HEK293 (cell line): ENCODE data around the gene SPTBN1.

ENCODE experiments used
- CTCF ChIA-PET: fragments of 350-600 bp; formaldehyde crosslinking; extraction: SDS; loops from one replicate; lab custom pipeline; 2021; ENCODE audit warnings: antibody characterized with exemption; lab: Yijun Ruan, JAX
- POLR2A ChIA-PET: fragments of 300-600 bp; formaldehyde crosslinking; extraction: SDS; loops from one replicate; lab custom pipeline; 2020; ENCODE audit warnings: antibody characterized with exemption, inconsistent platforms; lab: Yijun Ruan, JAX
- H3K27ac ChIP-seq: fragments of 200-500 bp; sonication (Bioruptor generic); 2 replicates; pipeline ENCODE4 v1.5.1; 2014; ENCODE audit warnings: low read depth, low read length, control low read depth, inconsistent platforms; ENCODE audit errors: extremely low read depth
- H3K36me3 ChIP-seq, 2 experiments: fragments of 200-500 bp in 1 of 2; sonication (Bioruptor generic) in 1 of 2; 1 replicate in 1 of 2; 2 replicates in 1 of 2; pipeline ENCODE4 v1.5.1; 2014 to 2017; ENCODE audit warnings: inconsistent platforms in 2 of 2, low read length in 2 of 2; ENCODE audit not compliant: control insufficient read depth in 2 of 2, insufficient read depth in 1 of 2
- H3K4me1 ChIP-seq: fragments of 200-500 bp; sonication (Bioruptor generic); 2 replicates; pipeline ENCODE4 v1.5.1; 2014; ENCODE audit warnings: mild to moderate bottlenecking, low read length, inconsistent platforms; ENCODE audit not compliant: control insufficient read depth, insufficient read depth
- H3K4me3 ChIP-seq: 2 replicates; pipeline ENCODE4 v1.5.1; 2011; ENCODE audit warnings: low read depth, mild to moderate bottlenecking, control low read depth, low read length, moderate library complexity
- H3K9me3 ChIP-seq: fragments of 200-500 bp; sonication (Bioruptor generic); 2 replicates; pipeline ENCODE4 v1.5.1; 2014; ENCODE audit warnings: low read depth, low read length, inconsistent platforms; ENCODE audit not compliant: control insufficient read depth, insufficient read depth
- BCL11B ChIP-seq: fragments of 450-650 bp; formaldehyde crosslinking; IDR thresholded peaks from 2 replicates; pipeline ENCODE4 v1.5.1; 2016; ENCODE audit warnings: low read depth, missing biosample characterization, missing genetic modification characterization
- ZBTB17 ChIP-seq: fragments of 450-650 bp; formaldehyde crosslinking; IDR thresholded peaks from 2 replicates; pipeline ENCODE4 v1.5.1; 2016; ENCODE audit warnings: missing biosample characterization, missing genetic modification characterization
- ZBTB7A ChIP-seq: fragments of 450-650 bp; formaldehyde crosslinking; IDR thresholded peaks from 2 replicates; pipeline ENCODE4 v1.5.1; 2016; ENCODE audit warnings: low read depth, missing biosample characterization, missing genetic modification characterization
- ZFP37 ChIP-seq: fragments of 450-650 bp; formaldehyde crosslinking; IDR thresholded peaks from 2 replicates; pipeline ENCODE4 v1.5.1; 2016; ENCODE audit warnings: missing biosample characterization, missing genetic modification characterization
- ZFP69B ChIP-seq: fragments of 450-650 bp; formaldehyde crosslinking; IDR thresholded peaks from 2 replicates; pipeline ENCODE4 v1.5.1; 2016; ENCODE audit warnings: missing biosample characterization, missing genetic modification characterization
- ZNF132 ChIP-seq: fragments of 450-650 bp; formaldehyde crosslinking; IDR thresholded peaks from 2 replicates; pipeline ENCODE4 v1.5.1; 2017; ENCODE audit warnings: missing biosample characterization, missing genetic modification characterization, borderline replicate concordance
- ZNF138 ChIP-seq: fragments of 450-650 bp; formaldehyde crosslinking; IDR thresholded peaks from 2 replicates; pipeline ENCODE4 v1.5.1; 2016; ENCODE audit warnings: missing biosample characterization, missing genetic modification characterization, borderline replicate concordance
- ZNF211 ChIP-seq: fragments of 450-650 bp; formaldehyde crosslinking; IDR thresholded peaks from 2 replicates; pipeline ENCODE4 v1.5.1; 2016; ENCODE audit warnings: low read depth, missing biosample characterization, missing genetic modification characterization
- ZNF529 ChIP-seq: fragments of 450-650 bp; formaldehyde crosslinking; IDR thresholded peaks from 2 replicates; pipeline ENCODE4 v1.5.1; 2017; ENCODE audit warnings: missing genetic modification characterization, missing biosample characterization; ENCODE audit not compliant: insufficient replicate concordance
- ZNF561 ChIP-seq: fragments of 450-650 bp; IDR thresholded peaks from 2 replicates; pipeline ENCODE4 v1.5.1; 2018; ENCODE audit warnings: missing biosample characterization, missing genetic modification characterization, borderline replicate concordance
- TF ChIP-seq, protein P1 (sequence below): fragments of 450-650 bp; formaldehyde crosslinking; IDR thresholded peaks from 2 replicates; pipeline ENCODE4 v1.5.1; 2017; ENCODE audit warnings: missing biosample characterization, missing genetic modification characterization
- TF ChIP-seq, protein P2 (sequence below): fragments of 450-650 bp; IDR thresholded peaks from 2 replicates; pipeline ENCODE4 v1.5.1; 2018; ENCODE audit warnings: missing biosample characterization, missing genetic modification characterization
- TF ChIP-seq, protein P3 (sequence below): fragments of 450-650 bp; formaldehyde crosslinking; IDR thresholded peaks from 2 replicates; pipeline ENCODE4 v1.5.1; 2016; ENCODE audit warnings: missing biosample characterization, missing genetic modification characterization
- TF ChIP-seq, protein P4 (sequence below): fragments of 450-650 bp; formaldehyde crosslinking; IDR thresholded peaks from 2 replicates; pipeline ENCODE4 v1.5.1; 2016; ENCODE audit warnings: missing biosample characterization, missing genetic modification characterization
- TF ChIP-seq, protein P5 (sequence below): fragments of 450-650 bp; formaldehyde crosslinking; IDR thresholded peaks from 2 replicates; pipeline ENCODE4 v1.5.1; 2016; ENCODE audit warnings: missing biosample characterization, missing genetic modification characterization

SPTBN1 gene

DNA sequence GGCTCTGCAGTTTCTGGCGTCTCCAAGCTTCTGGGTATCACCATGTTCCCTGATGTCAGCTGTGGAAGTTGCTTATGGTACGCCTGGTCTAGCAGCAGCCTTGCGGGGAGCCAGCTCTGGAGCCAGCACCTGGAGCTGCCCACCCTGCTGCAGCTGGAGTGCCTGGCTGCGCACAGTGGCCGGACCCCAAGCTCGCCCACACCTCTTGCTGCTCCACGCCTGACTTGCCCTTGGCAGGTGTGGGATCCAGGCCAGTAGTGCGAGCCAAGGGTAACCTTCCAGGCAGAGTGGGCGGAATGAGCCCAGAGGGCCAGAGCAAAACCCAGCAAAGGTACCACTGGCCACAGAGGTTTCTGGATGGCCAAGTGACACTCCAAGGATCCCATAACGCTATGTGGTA lies 254.1 kb downstream of the SPTBN1 start (continued):
- TF ChIP-seq, protein P1, sequence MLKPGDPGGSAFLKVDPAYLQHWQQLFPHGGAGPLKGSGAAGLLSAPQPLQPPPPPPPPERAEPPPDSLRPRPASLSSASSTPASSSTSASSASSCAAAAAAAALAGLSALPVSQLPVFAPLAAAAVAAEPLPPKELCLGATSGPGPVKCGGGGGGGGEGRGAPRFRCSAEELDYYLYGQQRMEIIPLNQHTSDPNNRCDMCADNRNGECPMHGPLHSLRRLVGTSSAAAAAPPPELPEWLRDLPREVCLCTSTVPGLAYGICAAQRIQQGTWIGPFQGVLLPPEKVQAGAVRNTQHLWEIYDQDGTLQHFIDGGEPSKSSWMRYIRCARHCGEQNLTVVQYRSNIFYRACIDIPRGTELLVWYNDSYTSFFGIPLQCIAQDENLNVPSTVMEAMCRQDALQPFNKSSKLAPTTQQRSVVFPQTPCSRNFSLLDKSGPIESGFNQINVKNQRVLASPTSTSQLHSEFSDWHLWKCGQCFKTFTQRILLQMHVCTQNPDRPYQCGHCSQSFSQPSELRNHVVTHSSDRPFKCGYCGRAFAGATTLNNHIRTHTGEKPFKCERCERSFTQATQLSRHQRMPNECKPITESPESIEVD (tag by site-specific recombination), result no peak
- no peak for TF ChIP-seq ZNF132
- no peak for TF ChIP-seq ZNF211
- no peak for TF ChIP-seq ZFP69B (tag by site-specific recombination)
- TF ChIP-seq, protein P2, sequence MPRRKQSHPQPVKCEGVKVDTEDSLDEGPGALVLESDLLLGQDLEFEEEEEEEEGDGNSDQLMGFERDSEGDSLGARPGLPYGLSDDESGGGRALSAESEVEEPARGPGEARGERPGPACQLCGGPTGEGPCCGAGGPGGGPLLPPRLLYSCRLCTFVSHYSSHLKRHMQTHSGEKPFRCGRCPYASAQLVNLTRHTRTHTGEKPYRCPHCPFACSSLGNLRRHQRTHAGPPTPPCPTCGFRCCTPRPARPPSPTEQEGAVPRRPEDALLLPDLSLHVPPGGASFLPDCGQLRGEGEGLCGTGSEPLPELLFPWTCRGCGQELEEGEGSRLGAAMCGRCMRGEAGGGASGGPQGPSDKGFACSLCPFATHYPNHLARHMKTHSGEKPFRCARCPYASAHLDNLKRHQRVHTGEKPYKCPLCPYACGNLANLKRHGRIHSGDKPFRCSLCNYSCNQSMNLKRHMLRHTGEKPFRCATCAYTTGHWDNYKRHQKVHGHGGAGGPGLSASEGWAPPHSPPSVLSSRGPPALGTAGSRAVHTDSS (tag by site-specific recombination), result no peak
- TF ChIP-seq, protein P3, sequence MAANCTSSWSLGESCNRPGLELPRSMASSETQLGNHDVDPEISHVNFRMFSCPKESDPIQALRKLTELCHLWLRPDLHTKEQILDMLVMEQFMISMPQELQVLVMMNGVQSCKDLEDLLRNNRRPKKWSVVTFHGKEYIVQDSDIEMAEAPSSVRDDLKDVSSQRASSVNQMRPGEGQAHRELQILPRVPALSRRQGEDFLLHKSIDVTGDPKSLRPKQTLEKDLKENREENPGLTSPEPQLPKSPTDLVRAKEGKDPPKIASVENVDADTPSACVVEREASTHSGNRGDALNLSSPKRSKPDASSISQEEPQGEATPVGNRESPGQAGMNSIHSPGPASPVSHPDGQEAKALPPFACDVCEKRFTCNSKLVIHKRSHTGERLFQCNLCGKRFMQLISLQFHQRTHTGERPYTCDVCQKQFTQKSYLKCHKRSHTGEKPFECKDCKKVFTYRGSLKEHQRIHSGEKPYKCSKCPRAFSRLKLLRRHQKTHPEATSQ, result no peak
- TF ChIP-seq, protein P4, sequence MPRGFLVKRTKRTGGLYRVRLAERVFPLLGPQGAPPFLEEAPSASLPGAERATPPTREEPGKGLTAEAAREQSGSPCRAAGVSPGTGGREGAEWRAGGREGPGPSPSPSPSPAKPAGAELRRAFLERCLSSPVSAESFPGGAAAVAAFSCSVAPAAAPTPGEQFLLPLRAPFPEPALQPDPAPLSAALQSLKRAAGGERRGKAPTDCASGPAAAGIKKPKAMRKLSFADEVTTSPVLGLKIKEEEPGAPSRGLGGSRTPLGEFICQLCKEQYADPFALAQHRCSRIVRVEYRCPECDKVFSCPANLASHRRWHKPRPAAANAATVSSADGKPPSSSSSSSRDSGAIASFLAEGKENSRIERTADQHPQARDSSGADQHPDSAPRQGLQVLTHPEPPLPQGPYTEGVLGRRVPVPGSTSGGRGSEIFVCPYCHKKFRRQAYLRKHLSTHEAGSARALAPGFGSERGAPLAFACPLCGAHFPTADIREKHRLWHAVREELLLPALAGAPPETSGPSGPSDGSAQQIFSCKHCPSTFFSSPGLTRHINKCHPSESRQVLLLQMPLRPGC (tag by site-specific recombination), result no peak
- TF ChIP-seq BCL11B (tag by site-specific recombination), result no peak

DNA sequence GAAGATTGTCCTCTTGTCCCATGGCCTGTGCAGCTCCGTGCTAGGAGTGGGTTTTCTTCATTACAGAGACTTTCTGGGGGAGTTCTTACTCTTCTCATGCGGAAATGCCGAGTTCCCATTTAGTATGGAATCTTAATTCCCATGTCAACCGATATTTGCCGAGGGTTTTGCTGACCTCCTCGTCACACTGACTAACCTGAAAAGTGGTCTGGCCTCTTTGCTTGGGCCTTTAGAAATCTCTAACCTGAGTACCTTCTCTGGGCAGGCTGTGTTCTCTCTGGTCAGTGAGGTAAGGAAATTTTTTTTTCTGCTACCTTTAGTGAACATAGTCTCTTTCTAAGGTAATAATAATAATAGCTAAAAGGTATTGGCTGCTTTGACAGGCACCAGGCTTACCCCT lies 256.4 kb downstream of the SPTBN1 start:
- Histone ChIP-seq H3K27ac (no peak overlapping the region), H3K4me1 (no peaks in the 10 kb centered on the region), H3K36me3 (no peaks in the 10 kb centered on the region)
- CTCF ChIA-PET, result interaction anchor here (1.0 kb wide), 1 partner anchor 47 kb away, joined by 3 read pairs; no protein-coding TSS in a partner anchor
- TF ChIP-seq ZNF529 (tag by site-specific recombination), result no peak
- no peak for TF ChIP-seq ZBTB17 (tag by site-specific recombination)
- TF ChIP-seq, all 188 proteins: peak for 0
- Histone ChIP-seq H3K9me3 (no peaks in the 10 kb centered on the region), H3K4me3 (no peak overlapping the region)
- POLR2A ChIA-PET, result no interaction called here

DNA sequence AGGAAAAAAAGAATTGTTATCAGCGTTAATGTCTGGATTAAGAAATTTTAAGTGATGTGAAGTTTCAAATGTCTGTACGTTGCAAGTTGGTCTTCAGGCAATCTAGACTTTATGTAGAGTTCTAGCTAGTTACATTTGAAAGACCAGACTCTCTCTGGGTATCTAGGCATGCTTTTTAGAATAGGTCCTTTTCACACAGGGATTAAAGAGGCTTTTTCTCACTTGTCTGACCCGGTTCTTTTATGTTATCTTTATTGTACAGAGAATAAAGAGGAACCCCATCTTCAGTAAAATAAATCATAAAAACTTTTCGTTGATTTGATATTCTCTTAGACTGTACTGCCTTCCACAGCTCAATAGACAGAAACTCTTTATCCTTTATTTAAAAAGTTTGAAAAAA lies 258.9 kb downstream of the SPTBN1 start:
- Histone ChIP-seq H3K4me1 (no peaks in the 10 kb centered on the region), H3K9me3 (no peaks in the 10 kb centered on the region), H3K27ac (no peak overlapping the region)
- TF ChIP-seq ZNF561 (tag by site-specific recombination) (no peak), ZFP37 (tag by site-specific recombination) (no peak), ZBTB7A (tag by site-specific recombination) (no peak), ZNF138 (tag by site-specific recombination) (no peak)
- TF ChIP-seq, protein P5, sequence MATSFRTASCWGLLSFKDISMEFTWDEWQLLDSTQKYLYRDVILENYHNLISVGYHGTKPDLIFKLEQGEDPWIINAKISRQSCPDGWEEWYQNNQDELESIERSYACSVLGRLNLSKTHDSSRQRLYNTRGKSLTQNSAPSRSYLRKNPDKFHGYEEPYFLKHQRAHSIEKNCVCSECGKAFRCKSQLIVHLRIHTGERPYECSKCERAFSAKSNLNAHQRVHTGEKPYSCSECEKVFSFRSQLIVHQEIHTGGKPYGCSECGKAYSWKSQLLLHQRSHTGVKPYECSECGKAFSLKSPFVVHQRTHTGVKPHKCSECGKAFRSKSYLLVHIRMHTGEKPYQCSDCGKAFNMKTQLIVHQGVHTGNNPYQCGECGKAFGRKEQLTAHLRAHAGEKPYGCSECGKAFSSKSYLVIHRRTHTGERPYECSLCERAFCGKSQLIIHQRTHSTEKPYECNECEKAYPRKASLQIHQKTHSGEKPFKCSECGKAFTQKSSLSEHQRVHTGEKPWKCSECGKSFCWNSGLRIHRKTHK (tag by site-specific recombination), result no peak
- TF ChIP-seq, all 188 proteins: peak for 0
- Histone ChIP-seq H3K36me3 (no peaks in the 10 kb centered on the region), H3K4me3 (no peak overlapping the region)
- ChIA-PET CTCF (interaction anchor here (0.6 to 4.6 kb wide), 5 partner anchors 10 to 608 kb away, joined by 3 to 18 read pairs (median 4); no protein-coding TSS in a partner anchor), POLR2A (no interaction called here)
